HCT116 (cell line): ENCODE results near the gene RNU1-1. TPM values are rescaled to one million over a fixed set of nuclear protein-coding genes. Genes with fewer than 3 reads are reported as not detected.
"Not testable (repeated sequence)": the region's sequence is repeated elsewhere in the genome, so short reads cannot be mapped to it uniquely, and the experiment has no call there.

Experiments used
- ATAC-seq: fragments of 200-7000 bp; cut with Tn5 transposase; 2 replicates; pipeline ENCODE4 v1.9.1; 2020; ENCODE audit warnings: mild to moderate bottlenecking, moderate library complexity
- BruUV-seq: library from RNA; stranded (reverse); fragments of 400-500 nt; replicated peaks from 2 replicates; lab custom pipeline; 2021; lab: Mats Ljungman, UMichigan
- CTCF ChIA-PET: fragments of 300-600 bp; sonication (Branson Sonifier 250); formaldehyde crosslinking; loops from one replicate; lab custom pipeline; 2021; ENCODE audit warnings: antibody characterized with exemption; lab: Charles Lee
- POLR2A ChIA-PET: fragments of 300-600, 350-600 bp; sonication (Branson Sonifier 250); formaldehyde crosslinking; loops from one replicate; lab custom pipeline; 2021; ENCODE audit warnings: antibody characterized with exemption; lab: Charles Lee
- RAD21 ChIA-PET, 2 experiments: fragments of 300-600 bp; sonication (Branson Sonifier 250); formaldehyde crosslinking; loops; one replicate each; lab custom pipeline; 2023; ENCODE audit warnings: low total read pairs in 2 of 2; ENCODE audit not compliant: uncharacterized antibody in 2 of 2, unreplicated experiment in 2 of 2, low non-redundant PET in 1 of 2; lab: Charles Lee
- DNase-seq: peaks from one replicate; pipeline ENCODE4 v3.0.0-alpha.2; 2010; ENCODE audit warnings: low read depth, low spot score
- H2AFZ ChIP-seq: fragments of 200-600 bp; shearing (Covaris generic), sonication (generic); 2 replicates; pipeline ENCODE4 v1.6.1; 2017; ENCODE audit warnings: low read depth, mixed run types, mixed read lengths, antibody characterized with exemption, low read length; ENCODE audit not compliant: poor library complexity, severe bottlenecking
- H3K27ac ChIP-seq: 2 replicates; pipeline ENCODE4 v1.5.1; 2012; ENCODE audit warnings: low read depth, low read length
- H3K27me3 ChIP-seq: fragments of 200-600 bp; sonication (generic); 2 replicates; pipeline ENCODE4 v1.6.1; 2016; ENCODE audit warnings: mixed run types, low read length, mixed read lengths; ENCODE audit not compliant: insufficient read depth
- H3K36me3 ChIP-seq, 2 experiments: fragments of 200-500 bp in 1 of 2; fragments of 200-600 bp in 1 of 2; sonication (Bioruptor generic) in 1 of 2; sonication (generic) in 1 of 2; 2 replicates each; pipeline versions ENCODE4 v1.5.1 to v1.6.1; 2014 to 2016; ENCODE audit warnings: low read length in 2 of 2, inconsistent platforms in 1 of 2, mixed read lengths in 1 of 2, mixed run types in 1 of 2; ENCODE audit not compliant: insufficient read depth in 2 of 2, control insufficient read depth in 1 of 2
- H3K4me1 ChIP-seq, 2 experiments: fragments of 200-600 bp in 1 of 2; sonication (generic) in 1 of 2; 2 replicates each; pipeline versions ENCODE4 v1.5.1 to v1.6.1; 2012 to 2017; ENCODE audit warnings: low read length in 2 of 2, inconsistent platforms in 1 of 2, mild to moderate bottlenecking in 1 of 2, mixed read lengths in 1 of 2, mixed run types in 1 of 2, moderate library complexity in 1 of 2; ENCODE audit not compliant: insufficient read depth in 2 of 2, control insufficient read depth in 1 of 2
- H3K4me2 ChIP-seq: fragments of 200-600 bp; sonication (generic); 2 replicates; pipeline ENCODE4 v1.6.1; 2017; ENCODE audit warnings: mixed run types, low read length, mixed read lengths
- H3K4me3 ChIP-seq, 2 experiments: fragments of 200-600 bp in 1 of 2; sonication (generic) in 1 of 2; replicated peaks in 1 of 2; 2 replicates each; pipeline ENCODE4 v1.5.1; 2011 to 2016; ENCODE audit warnings: low read length in 2 of 2, control low read depth in 1 of 2, low read depth in 1 of 2, mild to moderate bottlenecking in 1 of 2, mixed read lengths in 1 of 2, mixed run types in 1 of 2
- H3K79me2 ChIP-seq: fragments of 200-600 bp; sonication (generic); 2 replicates; pipeline ENCODE4 v1.6.1; 2017; ENCODE audit warnings: mild to moderate bottlenecking, mixed run types, low read length, moderate library complexity, mixed read lengths; ENCODE audit not compliant: insufficient read depth
- H3K9ac ChIP-seq: fragments of 200-600 bp; sonication (generic); 2 replicates; pipeline ENCODE4 v1.6.1; 2016; ENCODE audit warnings: low read length, mixed read lengths
- H3K9me2 ChIP-seq: fragments of 200-600 bp; sonication (generic), shearing (Covaris generic); 2 replicates; pipeline ENCODE4 v1.6.1; 2017; ENCODE audit warnings: mixed run types, mild to moderate bottlenecking, moderate library complexity; ENCODE audit not compliant: insufficient read depth
- H3K9me3 ChIP-seq, 2 experiments: fragments of 200-500 bp in 1 of 2; fragments of 200-600 bp in 1 of 2; sonication (Bioruptor generic) in 1 of 2; sonication (generic) in 1 of 2; 2 replicates each; pipeline ENCODE4 v1.6.1; 2014 to 2017; ENCODE audit warnings: low read length in 2 of 2, mixed read lengths in 2 of 2, inconsistent platforms in 1 of 2, low read depth in 1 of 2, mild to moderate bottlenecking in 1 of 2, mixed run types in 1 of 2, moderate library complexity in 1 of 2; ENCODE audit not compliant: control insufficient read depth in 1 of 2, insufficient read depth in 1 of 2
- H4K20me1 ChIP-seq: fragments of 200-600 bp; sonication (generic), shearing (Covaris generic); 2 replicates; pipeline ENCODE4 v1.6.1; 2017; ENCODE audit warnings: mixed run types, mild to moderate bottlenecking, moderate library complexity; ENCODE audit not compliant: insufficient read depth
- ATF3 ChIP-seq: IDR thresholded peaks from 2 replicates; pipeline ENCODE4 v1.6.1; 2012
- CBX3 ChIP-seq: IDR thresholded peaks from 2 replicates; pipeline ENCODE4 v1.6.1; 2012; ENCODE audit warnings: low read depth
- ZBTB33 ChIP-seq: IDR thresholded peaks from 2 replicates; pipeline ENCODE4 v1.6.1; 2011; ENCODE audit warnings: mild to moderate bottlenecking, low read length, moderate library complexity; ENCODE audit not compliant: insufficient replicate concordance; ENCODE audit errors: extremely low read depth
- intact Hi-C: fragments of 100-400 bp; cut with micrococcal nuclease; formaldehyde crosslinking; loops from 2 replicates; pipeline ENCODE4 v1.10.0; 2022
- total RNA-seq: library from RNA; stranded (reverse); gene quantifications from one replicate; pipeline ENCODE4 v1.2.1, GENCODE V29; 2021; ENCODE audit not compliant: unreplicated experiment

Gene RNU1-1
- total RNA-seq, 1 experiment from 2014 or later: 1,685 TPM

- ATAC-seq, H3K9me2 ChIP-seq, H4K20me1 ChIP-seq, CTCF ChIA-PET, DNase-seq, H3K9ac ChIP-seq, intact Hi-C loops, H3K4me3 ChIP-seq, H3K27ac ChIP-seq, POLR2A ChIA-PET, H3K36me3 ChIP-seq, H3K4me2 ChIP-seq, H2AFZ ChIP-seq, H3K9me3 ChIP-seq, H3K79me2 ChIP-seq, BruUV-seq, H3K27me3 ChIP-seq, H3K4me1 ChIP-seq, RAD21 ChIA-PET: not testable (repeated sequence)
Measured at GRCh38 chr1:16535898-16536297, 21.8 kb upstream of the RNU1-1 start.

GRCh38 chr1:16535487-16535886, 21.4 kb upstream of the RNU1-1 start:
- peak; percentile 9 for ATAC-seq
- RAD21 ChIA-PET, intact Hi-C loops, POLR2A ChIA-PET, H2AFZ ChIP-seq, H3K27me3 ChIP-seq, H3K4me1 ChIP-seq, H4K20me1 ChIP-seq, H3K4me2 ChIP-seq, H3K36me3 ChIP-seq, CTCF ChIA-PET, H3K9me2 ChIP-seq, H3K27ac ChIP-seq, DNase-seq, H3K4me3 ChIP-seq, H3K79me2 ChIP-seq, H3K9ac ChIP-seq, H3K9me3 ChIP-seq, BruUV-seq: not testable (repeated sequence)

- intact Hi-C loops, H4K20me1 ChIP-seq, H3K36me3 ChIP-seq, H2AFZ ChIP-seq, H3K9ac ChIP-seq, H3K79me2 ChIP-seq, H3K9me2 ChIP-seq, H3K27me3 ChIP-seq, POLR2A ChIA-PET, CTCF ChIA-PET, H3K9me3 ChIP-seq, H3K4me1 ChIP-seq, H3K27ac ChIP-seq: not testable (repeated sequence)
- 0 out of 4 replicates have a peak overlapping the region, but pooled peaks of 1 of the 2 experiments have one; percentile 20 for H3K4me3 ChIP-seq
- peak overlapping the region; percentile 39 for H3K4me2 ChIP-seq
- TF ChIP-seq ZBTB33 (peak; percentile 10), CBX3 (0 out of 2 replicates have a peak, but pooled peaks have one; percentile 23), ATF3 (peak; percentile 88)
- BruUV-seq: TSS peak; percentile 100
- RAD21 ChIA-PET: interaction anchor here in 1 of 2 experiments (0.5 kb wide), 1 partner anchor 345 kb away, joined by 6 read pairs; no protein-coding TSS in a partner anchor
- DNase-seq: peak; percentile 76
- ATAC-seq: peak; percentile 92
Measured at GRCh38 chr1:16534829-16535456, 20.9 kb upstream of the RNU1-1 start.
